ENCODE results near the gene AQP11.

DNA sequence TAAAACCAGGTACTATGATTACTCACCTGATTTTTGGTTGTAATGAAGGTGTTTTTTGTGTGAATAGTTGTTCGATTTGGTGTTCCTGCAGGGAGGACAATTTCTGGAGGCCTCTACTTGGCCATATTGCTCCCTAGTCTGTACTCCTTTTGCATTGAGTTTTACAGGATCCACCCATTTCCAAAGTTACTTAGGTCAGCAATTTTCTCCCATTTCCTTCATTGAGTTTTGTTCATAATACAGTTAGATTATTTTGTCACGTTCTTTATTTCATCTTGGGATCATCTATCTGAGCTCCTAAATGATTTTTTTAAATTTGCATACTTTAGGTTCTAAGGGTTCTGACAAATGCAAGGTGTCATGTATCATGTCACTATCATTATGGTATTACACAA is 20.1 kb upstream of the AQP11 start:
- TF ChIP-seq CTCF (conservative IDR thresholded peaks at IDR 0.05) (no peak), ZFX (IDR thresholded peaks at IDR 0.05) (no peak)
